HG02610 (cell line): ENCODE measurements around the gene SLC4A11.

Experiments used
- ATAC-seq: cut with Tn5 transposase; IDR thresholded peaks from one replicate; pipeline ENCODE4 v1.9.1; 2021; ENCODE audit warnings: mild to moderate bottlenecking, moderate library complexity; ENCODE audit not compliant: unreplicated experiment

The SLC4A11 gene

GRCh38 chr20:3239026-3239866, at the start of gene SLC4A11:
SLC4A11 (minus strand) TSS chr20:3239190; CDS start chr20:3239137, 53 bp downstream.
- no peak for ATAC-seq

GRCh38 chr20:3283222-3283820, 44.3 kb upstream of the SLC4A11 start:
- ATAC-seq: no peak

- ATAC-seq: no peak
Observed at GRCh38 chr20:3282271-3283221, 43.6 kb upstream of the SLC4A11 start.

GRCh38 chr20:3281437-3281836, 42.4 kb upstream of the SLC4A11 start:
- no peak for ATAC-seq

- no peak for ATAC-seq
Observed at GRCh38 chr20:3279761-3280160, 40.8 kb upstream of the SLC4A11 start.

- no peak for ATAC-seq
Observed at GRCh38 chr20:3277686-3278465, 38.9 kb upstream of the SLC4A11 start.

- no peak for ATAC-seq
Observed at GRCh38 chr20:3276680-3277015, 37.7 kb upstream of the SLC4A11 start.

- ATAC-seq: no peak
Observed at GRCh38 chr20:3275966-3276679, 37.1 kb upstream of the SLC4A11 start.

GRCh38 chr20:3275064-3275935, 36.3 kb upstream of the SLC4A11 start:
- ATAC-seq: no peak

- no peak for ATAC-seq
Observed at GRCh38 chr20:3273371-3273770, 34.4 kb upstream of the SLC4A11 start.

GRCh38 chr20:3270051-3270450, 31.1 kb upstream of the SLC4A11 start:
- ATAC-seq: no peak

GRCh38 chr20:3262566-3262965, 23.6 kb upstream of the SLC4A11 start:
- ATAC-seq: no peak

- ATAC-seq: no peak
Observed at GRCh38 chr20:3258429-3258828, 19.4 kb upstream of the SLC4A11 start.

GRCh38 chr20:3255728-3256127, 16.7 kb upstream of the SLC4A11 start:
- ATAC-seq: no peak

GRCh38 chr20:3251806-3252205, 12.8 kb upstream of the SLC4A11 start:
- ATAC-seq: no peak

- ATAC-seq: no peak
Observed at GRCh38 chr20:3250091-3250504, 11.1 kb upstream of the SLC4A11 start.

- no peak for ATAC-seq
Observed at GRCh38 chr20:3248993-3249347, 10.0 kb upstream of the SLC4A11 start.

- ATAC-seq: no peak
Observed at GRCh38 chr20:3248167-3248992, 9.4 kb upstream of the SLC4A11 start.
